H9 (cell line): ENCODE results near the gene IL33. TPM values are rescaled to one million over a fixed set of nuclear protein-coding genes. Genes with fewer than 3 reads are reported as not detected.

Source experiments
- DNase-seq: peaks from one replicate; pipeline ENCODE4 v3.0.0-alpha.2; 2017
- H2AFZ ChIP-seq: one replicate; pipeline ENCODE4 v1.6.1; 2013; ENCODE audit warnings: mild to moderate bottlenecking, low read length, control low read depth, moderate library complexity
- H2AK5ac ChIP-seq: 2 replicates; pipeline ENCODE4 v1.6.1; 2013; ENCODE audit warnings: low read length, control low read depth, mixed read lengths; ENCODE audit not compliant: insufficient read length
- H2BK120ac ChIP-seq: one replicate; pipeline ENCODE4 v1.6.1; 2013; ENCODE audit warnings: low read depth, mild to moderate bottlenecking, low read length, control low read depth, inconsistent platforms; ENCODE audit not compliant: poor library complexity, severe bottlenecking
- H2BK12ac ChIP-seq: 2 replicates; pipeline ENCODE4 v1.6.1; 2013; ENCODE audit warnings: low read length, control low read depth, mixed read lengths, low read depth; ENCODE audit not compliant: insufficient read length
- H2BK15ac ChIP-seq: 2 replicates; pipeline ENCODE4 v1.6.1; 2013; ENCODE audit warnings: low read depth, low read length, control low read depth
- H2BK20ac ChIP-seq: one replicate; pipeline ENCODE4 v1.6.1; 2013; ENCODE audit warnings: low read depth, mild to moderate bottlenecking, low read length, control low read depth, inconsistent platforms; ENCODE audit not compliant: poor library complexity, severe bottlenecking
- H2BK5ac ChIP-seq: 2 replicates; pipeline ENCODE4 v1.6.1; 2013; ENCODE audit warnings: low read length, control low read depth, mixed read lengths; ENCODE audit not compliant: insufficient read length
- H3K14ac ChIP-seq: 2 replicates; pipeline ENCODE4 v1.6.1; 2013; ENCODE audit warnings: low read length, control low read depth; ENCODE audit not compliant: insufficient read depth
- H3K18ac ChIP-seq: 2 replicates; pipeline ENCODE4 v1.6.1; 2013; ENCODE audit warnings: low read depth, mild to moderate bottlenecking, mixed read lengths, low read length, control low read depth; ENCODE audit not compliant: insufficient read length
- H3K23ac ChIP-seq: 2 replicates; pipeline ENCODE4 v1.6.1; 2013; ENCODE audit warnings: low read length, control low read depth, mixed read lengths, low read depth; ENCODE audit not compliant: insufficient read length
- H3K23me2 ChIP-seq: 2 replicates; pipeline ENCODE4 v1.6.1; 2013; ENCODE audit warnings: low read depth, mild to moderate bottlenecking, mixed read lengths, low read length, control low read depth; ENCODE audit not compliant: insufficient read length, poor library complexity, severe bottlenecking
- H3K27ac ChIP-seq: 2 replicates; pipeline ENCODE4 v1.5.1; 2013; ENCODE audit warnings: low read length, control low read depth, mixed read lengths, low read depth; ENCODE audit not compliant: insufficient read length
- H3K27me3 ChIP-seq: 2 replicates; pipeline ENCODE4 v1.6.1; 2013; ENCODE audit warnings: low read length, control low read depth, inconsistent platforms; ENCODE audit not compliant: insufficient read depth
- H3K4ac ChIP-seq: 2 replicates; pipeline ENCODE4 v1.6.1; 2013; ENCODE audit warnings: low read depth, mild to moderate bottlenecking, control low read depth, inconsistent platforms, low read length, moderate library complexity
- H3K4me1 ChIP-seq: 2 replicates; pipeline ENCODE4 v1.6.1; 2013; ENCODE audit warnings: low read length, control low read depth, inconsistent platforms; ENCODE audit not compliant: insufficient read depth
- H3K4me2 ChIP-seq: 2 replicates; pipeline ENCODE4 v1.6.1; 2013; ENCODE audit warnings: low read length, control low read depth, mixed read lengths; ENCODE audit not compliant: insufficient read length, insufficient read depth
- H3K56ac ChIP-seq: 2 replicates; pipeline ENCODE4 v1.6.1; 2013; ENCODE audit warnings: low read depth, mild to moderate bottlenecking, mixed read lengths, low read length, control low read depth; ENCODE audit not compliant: insufficient read length
- H3K79me1 ChIP-seq: 2 replicates; pipeline ENCODE4 v1.6.1; 2013; ENCODE audit warnings: low read depth, mild to moderate bottlenecking, moderate library complexity, low read length, control low read depth, inconsistent platforms; ENCODE audit not compliant: insufficient read depth, poor library complexity, severe bottlenecking
- H3K79me2 ChIP-seq: 2 replicates; pipeline ENCODE4 v1.6.1; 2013; ENCODE audit warnings: low read length, control low read depth, inconsistent platforms; ENCODE audit not compliant: insufficient read depth
- H3K9ac ChIP-seq: 2 replicates; pipeline ENCODE4 v1.6.1; 2013; ENCODE audit warnings: low read length, control low read depth, mixed read lengths; ENCODE audit not compliant: insufficient read length; ENCODE audit errors: extremely low read depth
- H3K9me3 ChIP-seq: one replicate; pipeline ENCODE4 v1.6.1; 2013; ENCODE audit warnings: low read depth, low read length, inconsistent platforms; ENCODE audit not compliant: control insufficient read depth
- H3T11ph ChIP-seq: one replicate; pipeline ENCODE4 v1.6.1; 2013; ENCODE audit warnings: mild to moderate bottlenecking, low read length, control low read depth, inconsistent platforms
- H4K20me1 ChIP-seq: one replicate; pipeline ENCODE4 v1.6.1; 2013; ENCODE audit not compliant: control insufficient read depth, insufficient read length, insufficient read depth
- H4K5ac ChIP-seq: 2 replicates; pipeline ENCODE4 v1.6.1; 2013; ENCODE audit warnings: low read depth, mild to moderate bottlenecking, mixed read lengths, low read length, control low read depth; ENCODE audit not compliant: insufficient read length
- H4K8ac ChIP-seq: replicated peaks from 2 replicates; pipeline ENCODE4 v1.6.1; 2013; ENCODE audit warnings: low read length, control low read depth, mixed read lengths, low read depth; ENCODE audit not compliant: insufficient read length
- H4K91ac ChIP-seq: 2 replicates; pipeline ENCODE4 v1.6.1; 2013; ENCODE audit warnings: low read depth, mild to moderate bottlenecking, moderate library complexity, mixed read lengths, low read length, control low read depth; ENCODE audit not compliant: insufficient read length
- H3K27ac Mint-ChIP-seq, 3 experiments: 2 replicates in 2 of 3; 3 replicates in 1 of 3; pipeline ENCODE4 v1.8.0; 2020 to 2021; ENCODE audit warnings: mixed read lengths in 3 of 3, mild to moderate bottlenecking in 1 of 3, moderate library complexity in 1 of 3
- H3K27me3 Mint-ChIP-seq: 2 replicates; pipeline ENCODE4 v1.8.0; 2021; ENCODE audit warnings: low read depth, mild to moderate bottlenecking, moderate library complexity, mixed read lengths
- H3K36me3 Mint-ChIP-seq, 3 experiments: 2 replicates in 2 of 3; 3 replicates in 1 of 3; pipeline ENCODE4 v1.8.0; 2020 to 2021; ENCODE audit warnings: low read depth in 3 of 3, mixed read lengths in 3 of 3; ENCODE audit not compliant: insufficient read depth in 1 of 3
- H3K4me1 Mint-ChIP-seq, 2 experiments: 2 replicates each; pipeline ENCODE4 v1.8.0; 2020; ENCODE audit warnings: mixed read lengths in 2 of 2
- H3K4me3 Mint-ChIP-seq, 2 experiments: 2 replicates in 1 of 2; 3 replicates in 1 of 2; pipeline ENCODE4 v1.8.0; 2020 to 2021; ENCODE audit warnings: mild to moderate bottlenecking in 2 of 2, mixed read lengths in 2 of 2, moderate library complexity in 1 of 2
- H3K9me3 Mint-ChIP-seq, 2 experiments: 2 replicates in 1 of 2; 3 replicates in 1 of 2; pipeline ENCODE4 v1.8.0; 2020; ENCODE audit warnings: mild to moderate bottlenecking in 2 of 2, mixed read lengths in 2 of 2, moderate library complexity in 1 of 2
- CTCF ChIP-seq: fragments of 200-600 bp; sonication (generic); conservative IDR thresholded peaks from 3 replicates; pipeline ENCODE4 v1.8.0; 2021; ENCODE audit warnings: antibody characterized with exemption, mild to moderate bottlenecking
- WGBS: extraction: QIAGEN DNeasy Blood & Tissue Kit; methylation state at CpG from one replicate; pipeline ENCODE4 v1.1.7; 2013; ENCODE audit warnings: missing lambda C conversion rate, low lambda C conversion rate, mixed read lengths; ENCODE audit not compliant: insufficient read length; ENCODE audit errors: extremely low coverage; 5-methylcytosine and 5-hydroxymethylcytosine counted together
- total RNA-seq: library from RNA; stranded (reverse); gene quantifications from 2 replicates; pipeline ENCODE4 v1.2.1, GENCODE V29; 2021

Gene IL33
- total RNA-seq, 1 experiment from 2014 or later: not detected

DNA sequence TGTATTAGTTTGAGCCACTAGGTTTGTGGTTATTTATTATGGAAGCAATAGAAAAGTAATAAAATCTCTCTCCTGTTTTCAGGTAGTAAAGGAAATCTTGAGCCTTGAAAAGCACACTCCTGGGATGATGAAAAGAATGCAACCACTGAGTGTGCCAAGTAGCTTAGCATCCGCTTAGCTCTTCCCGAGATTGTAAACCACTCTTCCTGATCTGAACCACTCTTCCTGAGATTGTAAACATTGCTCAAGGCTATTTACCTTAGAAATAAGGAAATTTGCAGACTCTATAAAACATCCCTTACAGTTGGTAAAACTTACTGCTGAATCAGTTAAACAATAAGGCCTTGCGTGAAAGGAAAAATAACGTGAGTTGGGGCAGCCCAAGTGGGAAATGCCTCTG, 17.4 kb upstream of the IL33 start:
- Histone ChIP-seq H4K5ac (no peak overlapping the region), H3K79me2 (no peaks in the 10 kb centered on the region), H2BK5ac (no peak overlapping the region), H2BK120ac (no peak overlapping the region), H2BK12ac (no peak overlapping the region), H3K56ac (no peak overlapping the region), H4K20me1 (no peaks in the 10 kb centered on the region), H3K79me1 (no peaks in the 10 kb centered on the region), H3K4me1 (no peaks in the 10 kb centered on the region), H3K14ac (no peak overlapping the region), H3K4me2 (no peak overlapping the region), H3K27ac (no peak overlapping the region), H2BK20ac (no peak overlapping the region), H3K9me3 (no peaks in the 10 kb centered on the region), H4K8ac (no peak overlapping the region), H3K23ac (no peak overlapping the region), H3K9ac (no peak overlapping the region), H3K4ac (no peak overlapping the region), H4K91ac (no peak overlapping the region), H3T11ph (no peak overlapping the region), H2AK5ac (no peak overlapping the region), H2BK15ac (no peak overlapping the region), H3K27me3 (no peaks in the 10 kb centered on the region), H3K18ac (no peak overlapping the region), H3K23me2 (no peaks in the 10 kb centered on the region), H2AFZ (no peak overlapping the region)
- WGBS: no CpG with 5 or more reads among the region's 4 CpGs
- Mint-ChIP-seq H3K4me3 (no peak overlapping the region), H3K27me3 (no peaks in the 10 kb centered on the region), H3K27ac (no peak overlapping the region), H3K36me3 (no peaks in the 10 kb centered on the region), H3K4me1 (peaks cover 0 to 2% of the 10 kb centered on the region in 2 experiments; a peak in 2 of 4 replicates), H3K9me3 (no peaks in the 10 kb centered on the region)
- no peak for DNase-seq
- TF ChIP-seq CTCF: no peak
